Fibroblast of lung (primary cell): ENCODE data around the gene EIF4A3. TPM values are rescaled to one million over a fixed set of nuclear protein-coding genes. Genes with fewer than 3 reads are reported as not detected.
"Not testable (repeated sequence)": the region's sequence is repeated elsewhere in the genome, so short reads cannot be mapped to it uniquely, and the experiment has no call there.

Source experiments
- DNase-seq, 2 donors: peaks; one replicate each; pipeline versions ENCODE4 v3.0.0 to v3.0.0-alpha.2; 2010; ENCODE audit warnings: low read depth in 2 of 2
- H2AFZ ChIP-seq: 2 replicates; pipeline ENCODE4 v1.5.1; 2012; ENCODE audit warnings: low read length, control low read depth, inconsistent platforms
- H3K27ac ChIP-seq: 2 replicates; pipeline ENCODE4 v1.5.1; 2011; ENCODE audit warnings: low read length, control low read depth; ENCODE audit not compliant: insufficient read depth
- H3K27me3 ChIP-seq: 2 replicates; pipeline ENCODE4 v1.5.1; 2011; ENCODE audit warnings: mild to moderate bottlenecking, low read length; ENCODE audit not compliant: control insufficient read depth, insufficient read depth
- H3K36me3 ChIP-seq: 2 replicates; pipeline ENCODE4 v1.5.1; 2011; ENCODE audit warnings: low read length; ENCODE audit not compliant: control insufficient read depth, insufficient read depth
- H3K4me1 ChIP-seq: 2 replicates; pipeline ENCODE4 v1.5.1; 2011; ENCODE audit warnings: low read length; ENCODE audit not compliant: control insufficient read depth, insufficient read depth; ENCODE audit errors: extremely low read depth
- H3K4me2 ChIP-seq: 2 replicates; pipeline ENCODE4 v1.5.1; 2011; ENCODE audit warnings: low read length, control low read depth; ENCODE audit not compliant: insufficient read depth; ENCODE audit errors: extremely low read depth
- H3K4me3 ChIP-seq, 4 experiments: fragments of 200-600 bp in 1 of 4; sonication (generic) in 1 of 4; replicated peaks in 1 of 4; 2 replicates each; pipeline ENCODE4 v1.5.1; 2011 to 2016; ENCODE audit warnings: low read length in 4 of 4, low read depth in 3 of 4, mild to moderate bottlenecking in 3 of 4, control low read depth in 2 of 4, inconsistent platforms in 1 of 4, mixed read lengths in 1 of 4; ENCODE audit not compliant: insufficient read depth in 1 of 4; ENCODE audit errors: control extremely low read depth in 1 of 4
- H3K79me2 ChIP-seq: 2 replicates; pipeline ENCODE4 v1.5.1; 2012; ENCODE audit warnings: mild to moderate bottlenecking, low read length, inconsistent platforms; ENCODE audit not compliant: control insufficient read depth, insufficient read depth
- H3K9ac ChIP-seq: 2 replicates; pipeline ENCODE4 v1.5.1; 2011; ENCODE audit warnings: mild to moderate bottlenecking, low read length, control low read depth; ENCODE audit not compliant: insufficient read depth
- H3K9me3 ChIP-seq: 2 replicates; pipeline ENCODE4 v1.5.1; 2012; ENCODE audit warnings: low read depth, low read length; ENCODE audit not compliant: control insufficient read depth, insufficient read depth
- H4K20me1 ChIP-seq: 2 replicates; pipeline ENCODE4 v1.5.1; 2011; ENCODE audit warnings: low read length; ENCODE audit not compliant: control insufficient read depth, insufficient read depth; ENCODE audit errors: extremely low read depth
- CTCF ChIP-seq, 2 donors: IDR thresholded peaks in 1 of 2; conservative IDR thresholded peaks in 1 of 2; 1 replicate in 1 of 2; 2 replicates in 1 of 2; pipeline ENCODE4 v1.5.1; 2011 to 2012; ENCODE audit warnings: low read length in 2 of 2, control low read depth in 1 of 2, inconsistent platforms in 1 of 2, low read depth in 1 of 2, mild to moderate bottlenecking in 1 of 2
- EZH2 ChIP-seq: IDR thresholded peaks from 2 replicates; pipeline ENCODE4 v1.5.1; 2012; ENCODE audit warnings: low read length, control low read depth, mild to moderate bottlenecking; ENCODE audit errors: missing control alignments
- polyA plus RNA-seq, 2 donors: library from polyadenylated mRNA; depleted of rRNA in 1 of 2; stranded (reverse) in 1 of 2; unstranded in 1 of 2; fragments of >200 nt; gene quantifications; 2 replicates each; pipeline ENCODE4 v1.2.1, GENCODE V29; 2011 to 2012; ENCODE audit warnings: missing spikeins in 1 of 2
- total RNA-seq: library from RNA; depleted of rRNA; stranded (reverse); fragments of >200 nt; gene quantifications from 2 replicates; pipeline ENCODE4 v1.2.1, GENCODE V29; 2014

The EIF4A3 gene
- total and polyA plus RNA-seq, 2 donors (not counting 1 experiment from before 2014, with no cell fraction given): 73.2 to 110 TPM

DNA sequence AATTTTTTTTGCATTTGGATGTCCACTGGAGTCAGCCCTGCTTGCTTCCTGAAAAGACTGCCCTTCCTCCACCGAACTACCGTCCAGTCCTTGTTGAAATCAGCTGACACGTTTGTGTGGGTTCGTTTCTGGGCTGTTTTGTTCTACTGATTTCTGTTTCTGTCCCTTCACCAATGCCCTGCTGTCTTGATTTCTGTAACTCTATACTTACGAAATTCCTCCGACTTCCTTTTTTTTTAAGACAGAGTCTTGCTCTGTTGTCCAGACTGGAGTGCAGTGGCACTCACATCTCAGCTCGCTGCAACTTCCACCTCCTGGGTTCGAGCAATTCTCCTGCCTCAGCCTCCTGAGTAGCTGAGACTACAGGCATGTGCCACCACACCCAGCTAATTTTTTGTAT, 54.0 kb downstream of the EIF4A3 start:
- H3K9ac ChIP-seq: no peak overlapping the region
- no peak overlapping the region for H3K4me3 ChIP-seq
- H3K27ac ChIP-seq: no peak overlapping the region
- no peak overlapping the region for H2AFZ ChIP-seq
- H3K4me1 ChIP-seq: no peaks in the 10 kb centered on the region
- no peak overlapping the region for H3K4me2 ChIP-seq
- H3K36me3 ChIP-seq: no peaks in the 10 kb centered on the region
- no peaks in the 10 kb centered on the region for H4K20me1 ChIP-seq
- no peak for DNase-seq
- TF ChIP-seq EZH2 (no peak), CTCF (conservative IDR thresholded peaks at IDR 0.05 in 1 of 2, IDR thresholded peaks at IDR 0.05 in 1 of 2; ENCODE audit: low read depth in 1 of 2, low read length in 2 of 2) (no peak)
- peaks cover 4% of the 10 kb centered on the region for H3K27me3 ChIP-seq
- H3K79me2 ChIP-seq: no peaks in the 10 kb centered on the region
- no peaks in the 10 kb centered on the region for H3K9me3 ChIP-seq

GRCh38 chr17:80091376-80091775, 55.6 kb downstream of the EIF4A3 start:
- H3K27ac ChIP-seq: no peak overlapping the region
- no peak for TF ChIP-seq CTCF (conservative IDR thresholded peaks at IDR 0.05 in 1 of 2, IDR thresholded peaks at IDR 0.05 in 1 of 2; ENCODE audit: low read depth in 1 of 2, low read length in 2 of 2)
- TF ChIP-seq EZH2: no peak
- no peak overlapping the region for H3K4me3 ChIP-seq
- H3K36me3 ChIP-seq: no peaks in the 10 kb centered on the region
- H3K4me2 ChIP-seq: no peak overlapping the region
- H3K9me3 ChIP-seq: no peaks in the 10 kb centered on the region
- no peaks in the 10 kb centered on the region for H4K20me1 ChIP-seq
- DNase-seq: no peak
- H3K9ac ChIP-seq: no peak overlapping the region
- no peak overlapping the region for H2AFZ ChIP-seq
- H3K4me1 ChIP-seq: no peaks in the 10 kb centered on the region
- peaks cover 4% of the 10 kb centered on the region for H3K27me3 ChIP-seq
- H3K79me2 ChIP-seq: no peaks in the 10 kb centered on the region

DNA sequence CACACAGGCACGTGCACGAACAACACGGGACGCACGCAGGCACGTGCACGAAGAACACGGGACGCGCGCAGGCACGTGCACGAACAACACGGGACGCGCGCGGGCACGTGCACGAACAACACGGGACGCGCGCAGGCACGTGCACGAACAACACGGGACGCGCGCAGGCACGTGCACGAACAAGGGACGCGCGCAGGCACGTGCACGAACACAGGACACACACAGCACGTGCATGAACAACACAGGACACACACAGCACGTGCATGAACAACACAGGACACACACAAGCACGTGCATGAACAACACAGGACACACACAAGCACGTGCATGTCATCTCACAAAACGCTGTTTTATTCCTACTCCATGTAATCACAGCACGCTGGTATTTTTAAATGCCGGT, 56.8 kb downstream of the EIF4A3 start:
- H3K4me3 ChIP-seq, H3K4me1 ChIP-seq: not testable (repeated sequence)

More for the DNA sequence above, 56.8 kb downstream of the EIF4A3 start:
- H3K9me3 ChIP-seq, H2AFZ ChIP-seq, DNase-seq, H3K9ac ChIP-seq, H3K27me3 ChIP-seq, H3K27ac ChIP-seq, H4K20me1 ChIP-seq, H3K4me2 ChIP-seq, H3K79me2 ChIP-seq, H3K36me3 ChIP-seq: not testable (repeated sequence)
